Cardiac muscle cell (in vitro differentiated cells and primary cell): ENCODE data around the gene WDR82. TPM values are rescaled to one million over a fixed set of nuclear protein-coding genes. Genes with fewer than 3 reads are reported as not detected.

Experiments used
- DNase-seq, 2 donors: peaks; one replicate each; pipeline versions ENCODE4 v3.0.0 to v3.0.0-alpha.2; 2010 to 2017; ENCODE audit warnings: low read depth in 1 of 2, low spot score in 1 of 2
- H3K27ac ChIP-seq: fragments of 200-600 bp; sonication (generic); 2 replicates; pipeline ENCODE4 v1.5.1; 2016
- H3K27me3 ChIP-seq: fragments of 200-600 bp; sonication (generic); 2 replicates; pipeline ENCODE4 v1.6.0; 2016; ENCODE audit warnings: control low read depth
- H3K36me3 ChIP-seq: fragments of 200-600 bp; sonication (generic); 2 replicates; pipeline ENCODE4 v1.5.1; 2016; ENCODE audit warnings: control low read depth
- H3K4me1 ChIP-seq: fragments of 200-600 bp; sonication (generic); 2 replicates; pipeline ENCODE4 v1.8.1; 2017; ENCODE audit warnings: low read depth, mild to moderate bottlenecking, mixed run types
- H3K4me3 ChIP-seq: fragments of 200-600 bp; sonication (generic); 2 replicates; pipeline ENCODE4 v1.5.1; 2016; ENCODE audit warnings: mild to moderate bottlenecking
- H3K9me3 ChIP-seq: fragments of 200-600 bp; sonication (generic); 2 replicates; pipeline ENCODE4 v1.5.1; 2017; ENCODE audit warnings: low read depth, mild to moderate bottlenecking, control low read depth
- CTCF ChIP-seq: IDR thresholded peaks from 2 replicates; pipeline ENCODE4 v1.5.1; 2012; ENCODE audit warnings: low read depth, mild to moderate bottlenecking, low read length
- polyA plus RNA-seq: library from polyadenylated mRNA; unstranded; fragments of >200 nt; fragmentation: Nextera tagmentation; extraction: Ambion mirVana; gene quantifications from 2 replicates; pipeline ENCODE4 v1.2.1, GENCODE V29; 2016
- total RNA-seq: library from RNA; depleted of rRNA; stranded (reverse); fragments of >200 nt; gene quantifications from 2 replicates; pipeline ENCODE4 v1.2.3, GENCODE V29; 2016

Gene WDR82
- total RNA-seq (30.7 and 36.6 TPM in 2 replicates), polyA plus RNA-seq (35.4 and 49.0 TPM in 2 replicates)

GRCh38 chr3:52278510-52279069 is at the start of gene WDR82:
TSS of gene WDR82 (minus strand) at chr3:52278649. CDS start at chr3:52278361, 288 bp downstream.
- Histone ChIP-seq H3K27me3 (no peaks in the 10 kb centered on the region), H3K27ac (peak within 1 kb of the TSS; percentile 98), H3K4me1 (peaks cover 23% of the 10 kb centered on the region), H3K9me3 (no peaks in the 10 kb centered on the region), H3K36me3 (no peaks in the 10 kb centered on the region), H3K4me3 (peak within 1 kb of the TSS; percentile 88)
- peak; percentile 97 for DNase-seq
- TF ChIP-seq CTCF: peak; percentile 55

GRCh38 chr3:52327486-52328290 is 49.2 kb upstream of the WDR82 start:
- no peak overlapping the region for H3K4me3 ChIP-seq
- no peaks in the 10 kb centered on the region for H3K27me3 ChIP-seq
- DNase-seq: no peak
- H3K36me3 ChIP-seq: no peaks in the 10 kb centered on the region
- H3K9me3 ChIP-seq: no peaks in the 10 kb centered on the region
- no peak for TF ChIP-seq CTCF
- H3K4me1 ChIP-seq: peaks cover 14% of the 10 kb centered on the region
- H3K27ac ChIP-seq: no peak overlapping the region

- H3K9me3 ChIP-seq: no peaks in the 10 kb centered on the region
- TF ChIP-seq CTCF: no peak
- H3K27me3 ChIP-seq: no peaks in the 10 kb centered on the region
- H3K27ac ChIP-seq: no peak overlapping the region
- H3K4me1 ChIP-seq: peaks cover 14% of the 10 kb centered on the region
- no peaks in the 10 kb centered on the region for H3K36me3 ChIP-seq
- no peak overlapping the region for H3K4me3 ChIP-seq
- DNase-seq: no peak
Observed at GRCh38 chr3:52326976-52327375, 48.5 kb upstream of the WDR82 start.

- no peak for TF ChIP-seq CTCF
- Histone ChIP-seq H3K36me3 (no peaks in the 10 kb centered on the region), H3K4me3 (no peak overlapping the region), H3K4me1 (peaks cover 14% of the 10 kb centered on the region), H3K27me3 (no peaks in the 10 kb centered on the region), H3K9me3 (no peaks in the 10 kb centered on the region), H3K27ac (no peak overlapping the region)
- no peak for DNase-seq
Observed at GRCh38 chr3:52325686-52326085, 47.2 kb upstream of the WDR82 start.

GRCh38 chr3:52324676-52325075 is 46.2 kb upstream of the WDR82 start:
- no peaks in the 10 kb centered on the region for H3K9me3 ChIP-seq
- peak overlapping the region; percentile 79 for H3K27ac ChIP-seq
- no peaks in the 10 kb centered on the region for H3K36me3 ChIP-seq
- no peak for DNase-seq
- H3K27me3 ChIP-seq: no peaks in the 10 kb centered on the region
- peaks cover 14% of the 10 kb centered on the region for H3K4me1 ChIP-seq
- H3K4me3 ChIP-seq: no peak overlapping the region
- no peak for TF ChIP-seq CTCF
